Suprapubic skin (tissue), 4 donors: ENCODE results near the gene WWTR1. TPM values are rescaled to one million over a fixed set of nuclear protein-coding genes. Genes with fewer than 3 reads are reported as not detected.

Source experiments
- DNase-seq, 2 donors: peaks; one replicate each; pipeline ENCODE4 v3.0.0-alpha.2; 2019; ENCODE audit warnings: low spot score in 2 of 2
- H3K27ac ChIP-seq: fragments of 200-600 bp; sonication (generic); one replicate; pipeline ENCODE4 v1.5.1; 2019
- H3K27me3 ChIP-seq: fragments of 200-600 bp; sonication (generic); one replicate; pipeline ENCODE4 v1.5.1; 2019
- H3K36me3 ChIP-seq: fragments of 200-600 bp; sonication (generic); one replicate; pipeline ENCODE4 v1.5.1; 2019
- H3K4me1 ChIP-seq: fragments of 200-600 bp; sonication (generic); one replicate; pipeline ENCODE4 v1.5.1; 2019
- H3K4me3 ChIP-seq: fragments of 200-600 bp; sonication (generic); one replicate; pipeline ENCODE4 v1.5.1; 2019; ENCODE audit warnings: mild to moderate bottlenecking
- H3K9me3 ChIP-seq: fragments of 200-600 bp; sonication (generic); one replicate; pipeline ENCODE4 v1.5.1; 2019
- CTCF ChIP-seq, 2 donors: fragments of 200-600 bp in 1 of 2; fragments of 450-650 bp in 1 of 2; sonication (generic) in 1 of 2; IDR thresholded peaks; one replicate each; pipeline ENCODE4 v1.5.1; 2016 to 2019; ENCODE audit warnings: antibody characterized with exemption in 2 of 2, mild to moderate bottlenecking in 1 of 2, moderate library complexity in 1 of 2
- EP300 ChIP-seq: sonication (generic); formaldehyde crosslinking; IDR thresholded peaks from one replicate; pipeline ENCODE4 v1.6.1; 2017; ENCODE audit warnings: antibody characterized with exemption
- POLR2A ChIP-seq, 2 donors: fragments of 450-650 bp; IDR thresholded peaks; one replicate each; pipeline ENCODE4 v1.6.1; 2017; ENCODE audit warnings: antibody characterized with exemption in 2 of 2, mild to moderate bottlenecking in 2 of 2, moderate library complexity in 2 of 2
- POLR2AphosphoS5 ChIP-seq, 3 donors: sonication (generic); formaldehyde crosslinking; IDR thresholded peaks; one replicate each; pipeline ENCODE4 v1.6.1; 2017; ENCODE audit warnings: antibody characterized with exemption in 3 of 3
- WGBS: methylation state at CpG from one replicate; pipeline ENCODE4 v1.1.5; 2018; 5-methylcytosine and 5-hydroxymethylcytosine counted together
- total RNA-seq, 4 donors: library from RNA; depleted of rRNA; stranded (reverse); fragments of >200 nt; gene quantifications; one replicate each; pipeline ENCODE4 v1.1.0, GENCODE V29; 2016

The WWTR1 gene
- 10 to 100 TPM; 33.0 to 68.9 (median 52.1) TPM for total RNA-seq

GRCh38 chr3:149657926-149658743 is at the start of gene WWTR1:
Gene WWTR1 (minus strand): TSS chr3:149658025. CDS start chr3:149657306, 719 bp downstream.
- no peak for TF ChIP-seq EP300
- TF ChIP-seq POLR2A (IDR thresholded peaks at IDR 0.05), result peak; percentile 62 to 85
- TF ChIP-seq POLR2AphosphoS5 (IDR thresholded peaks at IDR 0.05), result peak in 2 of 3 donors; percentile 39 to 76
- Histone ChIP-seq H3K36me3 (no peaks in the 10 kb centered on the region), H3K27me3 (no peaks in the 10 kb centered on the region), H3K27ac (peak within 1 kb of the TSS; percentile 97), H3K9me3 (no peaks in the 10 kb centered on the region), H3K4me1 (peaks cover 49% of the 10 kb centered on the region), H3K4me3 (peak within 1 kb of the TSS; percentile 76)
- 0% methylated on average over 19 of the region's 52 CpGs for WGBS
- peak; percentile 95 to 98 for DNase-seq

- no peaks in the 10 kb centered on the region for H3K36me3 ChIP-seq
- no peak overlapping the region for H3K27ac ChIP-seq
- H3K27me3 ChIP-seq, result no peaks in the 10 kb centered on the region
- peaks cover 3% of the 10 kb centered on the region for H3K4me1 ChIP-seq
- no peak overlapping the region for H3K4me3 ChIP-seq
- no peaks in the 10 kb centered on the region for H3K9me3 ChIP-seq
- TF ChIP-seq CTCF (IDR thresholded peaks at IDR 0.05), result no peak
- no peak for TF ChIP-seq POLR2A (IDR thresholded peaks at IDR 0.05)
- no peak for TF ChIP-seq POLR2AphosphoS5 (IDR thresholded peaks at IDR 0.05)
- TF ChIP-seq EP300, result no peak
- 67% methylated on average over 3 of the region's 3 CpGs for WGBS
- DNase-seq, result no peak
These were observed 49.1 kb upstream of the WWTR1 start for GRCh38 chr3:149706905-149707304.

GRCh38 chr3:149705416-149705815 is 47.6 kb upstream of the WWTR1 start:
- no peaks in the 10 kb centered on the region for H3K9me3 ChIP-seq
- H3K4me3 ChIP-seq, result no peak overlapping the region
- H3K27me3 ChIP-seq, result no peaks in the 10 kb centered on the region
- H3K4me1 ChIP-seq, result peaks cover 3% of the 10 kb centered on the region
- H3K27ac ChIP-seq, result no peak overlapping the region
- H3K36me3 ChIP-seq, result no peaks in the 10 kb centered on the region
- DNase-seq, result no peak
- no peak for TF ChIP-seq POLR2A (IDR thresholded peaks at IDR 0.05)
- TF ChIP-seq CTCF (IDR thresholded peaks at IDR 0.05), result no peak
- no peak for TF ChIP-seq POLR2AphosphoS5 (IDR thresholded peaks at IDR 0.05)
- TF ChIP-seq EP300, result no peak

- Histone ChIP-seq H3K4me1 (peaks cover 3% of the 10 kb centered on the region), H3K4me3 (no peak overlapping the region), H3K27me3 (no peaks in the 10 kb centered on the region), H3K27ac (peak overlapping the region; percentile 1), H3K9me3 (peaks cover 6% of the 10 kb centered on the region), H3K36me3 (no peaks in the 10 kb centered on the region)
- peak; percentile 84 to 88 for DNase-seq
- 59% methylated on average over 2 of the region's 2 CpGs for WGBS
- TF ChIP-seq POLR2A (IDR thresholded peaks at IDR 0.05), result no peak
- TF ChIP-seq CTCF (IDR thresholded peaks at IDR 0.05), result no peak
- TF ChIP-seq EP300, result no peak
- TF ChIP-seq POLR2AphosphoS5 (IDR thresholded peaks at IDR 0.05), result peak in 1 of 3 donors; percentile 10
These were observed 45.6 kb upstream of the WWTR1 start for GRCh38 chr3:149703466-149703865.

- WGBS, result 53% methylated on average over 4 of the region's 4 CpGs
- DNase-seq, result no peak
- no peaks in the 10 kb centered on the region for H3K27me3 ChIP-seq
- peaks cover 8% of the 10 kb centered on the region for H3K9me3 ChIP-seq
- peaks cover 3% of the 10 kb centered on the region for H3K4me1 ChIP-seq
- peak in 1 of 3 donors; percentile 11 for TF ChIP-seq POLR2AphosphoS5 (IDR thresholded peaks at IDR 0.05)
- peak in 1 of 2 donors; percentile 14 for TF ChIP-seq POLR2A (IDR thresholded peaks at IDR 0.05)
- no peak for TF ChIP-seq CTCF (IDR thresholded peaks at IDR 0.05)
- TF ChIP-seq EP300, result no peak
- no peaks in the 10 kb centered on the region for H3K36me3 ChIP-seq
- peak overlapping the region; percentile 74 for H3K27ac ChIP-seq
- H3K4me3 ChIP-seq, result no peak overlapping the region
These were observed 45.0 kb upstream of the WWTR1 start for GRCh38 chr3:149702691-149703441.
